OCI-LY7 (cell line): ENCODE measurements around the gene C2CD4D.

Experiments used
- CTCF ChIP-seq: fragments of 200-600 bp; sonication (generic); conservative IDR thresholded peaks from 2 replicates; pipeline ENCODE4 v1.5.1; 2014; ENCODE audit warnings: mild to moderate bottlenecking, antibody characterized with exemption, low read length, moderate library complexity, mixed read lengths
- EZH2phosphoT487 ChIP-seq: fragments of 200-600 bp; sonication (generic); IDR thresholded peaks from 2 replicates; pipeline ENCODE4 v1.6.1; 2018; ENCODE audit warnings: low read depth, borderline replicate concordance, mild to moderate bottlenecking, mixed run types, antibody characterized with exemption, low read length, moderate library complexity, mixed read lengths

- no peak for TF ChIP-seq CTCF
- TF ChIP-seq EZH2phosphoT487, result no peak
Observed at GRCh38 chr1:151837884-151838221, 1.8 kb downstream of the C2CD4D start.
